PC-3 (cell line): ENCODE results near the gene MRPL48. TPM values are rescaled to one million over a fixed set of nuclear protein-coding genes. Genes with fewer than 3 reads are reported as not detected.

Experiments
- ATAC-seq: fragments of 200-7000 bp; cut with Tn5 transposase; 2 replicates; pipeline ENCODE4 v1.9.1; 2020; ENCODE audit warnings: mild to moderate bottlenecking, moderate library complexity
- BruUV-seq: library from RNA; stranded (reverse); fragments of 400-500 nt; replicated peaks from 2 replicates; lab custom pipeline; 2021; lab: Mats Ljungman, UMichigan
- CTCF ChIA-PET: fragments of 300-600 bp; sonication (Branson Sonifier 250); formaldehyde crosslinking; loops from one replicate; lab custom pipeline; 2022; ENCODE audit warnings: antibody characterized with exemption; lab: Charles Lee
- POLR2A ChIA-PET: fragments of 300-600 bp; sonication (Branson Sonifier 250); formaldehyde crosslinking; loops from one replicate; lab custom pipeline; 2022; ENCODE audit warnings: antibody characterized with exemption; ENCODE audit not compliant: unreplicated experiment; lab: Charles Lee
- DNase-seq: peaks from one replicate; pipeline ENCODE4 v3.0.0-alpha.2; 2015
- H2AFZ ChIP-seq: fragments of 300-600 bp; sonication (generic); 2 replicates; pipeline ENCODE4 v1.6.0; 2016; ENCODE audit warnings: antibody characterized with exemption, low read length
- H3F3A ChIP-seq: fragments of 300-600 bp; sonication (generic); one replicate; pipeline ENCODE4 v1.6.0; 2017; ENCODE audit warnings: antibody characterized with exemption, low read length, control low read depth, mild to moderate bottlenecking; ENCODE audit not compliant: unreplicated experiment
- H3K27ac ChIP-seq: fragments of 300-600 bp; sonication (generic); 2 replicates; pipeline ENCODE4 v1.5.1; 2016; ENCODE audit warnings: mild to moderate bottlenecking, low read length
- H3K27me3 ChIP-seq: fragments of 300-600 bp; sonication (generic); 2 replicates; pipeline ENCODE4 v1.6.1; 2016; ENCODE audit warnings: low read length, mixed read lengths
- H3K36me3 ChIP-seq: fragments of 300-600 bp; sonication (generic); 2 replicates; pipeline ENCODE4 v1.6.1; 2016; ENCODE audit warnings: low read depth, mixed run types, low read length, mixed read lengths
- H3K4me1 ChIP-seq: fragments of 300-600 bp; sonication (generic); 2 replicates; pipeline ENCODE4 v1.5.1; 2016; ENCODE audit warnings: low read length; ENCODE audit not compliant: insufficient read depth
- H3K4me2 ChIP-seq: fragments of 300-600 bp; sonication (generic); 2 replicates; pipeline ENCODE4 v1.6.0; 2016; ENCODE audit warnings: low read length
- H3K4me3 ChIP-seq: fragments of 300-600 bp; sonication (generic); 2 replicates; pipeline ENCODE4 v1.5.1; 2016; ENCODE audit warnings: mild to moderate bottlenecking, low read length, mixed read lengths
- H3K79me2 ChIP-seq: fragments of 300-600 bp; sonication (generic); 2 replicates; pipeline ENCODE4 v1.6.1; 2017; ENCODE audit warnings: low read length, mixed read lengths
- H3K9ac ChIP-seq: fragments of 300-600 bp; sonication (generic); 2 replicates; pipeline ENCODE4 v1.6.0; 2016; ENCODE audit warnings: mild to moderate bottlenecking, low read length
- H3K9me2 ChIP-seq: fragments of 300-600 bp; sonication (generic); replicated peaks from 2 replicates; pipeline ENCODE4 v1.6.1; 2016; ENCODE audit warnings: mixed run types, low read length, mixed read lengths
- H3K9me3 ChIP-seq: fragments of 300-600 bp; sonication (generic); 2 replicates; pipeline ENCODE4 v1.6.1; 2016; ENCODE audit warnings: low read length, mixed read lengths
- H4K20me1 ChIP-seq: fragments of 300-600 bp; sonication (generic); 2 replicates; pipeline ENCODE4 v1.6.1; 2016; ENCODE audit warnings: low read length, mixed read lengths
- EZH2 ChIP-seq: fragments of 300-600 bp; sonication (generic); IDR thresholded peaks from one replicate; pipeline ENCODE4 v1.6.1; 2017; ENCODE audit warnings: antibody characterized with exemption, mild to moderate bottlenecking, low read length; ENCODE audit not compliant: unreplicated experiment
- EZH2phosphoT487 ChIP-seq: fragments of 300-600 bp; sonication (generic); IDR thresholded peaks from 2 replicates; pipeline ENCODE4 v1.6.1; 2018; ENCODE audit warnings: mild to moderate bottlenecking, antibody characterized with exemption, low read length, borderline replicate concordance
- intact Hi-C: fragments of 100-400 bp; cut with micrococcal nuclease; formaldehyde crosslinking; loops from 2 replicates; pipeline ENCODE4 v1.9.0; 2023
- total RNA-seq: library from RNA; depleted of rRNA; stranded (reverse); fragments of >200 nt; gene quantifications from 2 replicates; pipeline ENCODE4 v1.2.3, GENCODE V29; 2014
- TF ChIP-seq, protein P1 (sequence below): fragments of 300-600 bp; sonication (generic); conservative IDR thresholded peaks from 2 replicates; pipeline ENCODE4 v1.5.1; 2017; ENCODE audit warnings: antibody characterized with exemption, low read depth, mild to moderate bottlenecking, low read length

MRPL48 gene
- total RNA-seq, 1 experiment from 2014 or later: 80.8 TPM

GRCh38 chr11:73888244-73888643, 100.6 kb downstream of the MRPL48 start:
- no peak for DNase-seq
- Histone ChIP-seq H3K4me2 (no peak overlapping the region), H3F3A (no peaks in the 10 kb centered on the region), H3K27ac (no peak overlapping the region), H3K4me1 (peaks cover 15% of the 10 kb centered on the region), H3K9me2 (no peaks in the 10 kb centered on the region), H3K27me3 (no peaks in the 10 kb centered on the region), H2AFZ (no peak overlapping the region), H3K79me2 (no peaks in the 10 kb centered on the region), H3K9ac (no peak overlapping the region), H3K36me3 (peaks cover 4% of the 10 kb centered on the region; the same call in 1 of the 2 replicates), H3K4me3 (no peak overlapping the region), H3K9me3 (no peaks in the 10 kb centered on the region), H4K20me1 (no peaks in the 10 kb centered on the region)
- ChIA-PET POLR2A (interaction anchor here (0.7 kb wide), 1 partner anchor 295 kb away, joined by 5 read pairs; no protein-coding TSS in a partner anchor), CTCF (no interaction called here)
- ATAC-seq: no peak
- intact Hi-C loops: no loop called here
- no peak for TF ChIP-seq EZH2phosphoT487
- TF ChIP-seq, protein P1, sequence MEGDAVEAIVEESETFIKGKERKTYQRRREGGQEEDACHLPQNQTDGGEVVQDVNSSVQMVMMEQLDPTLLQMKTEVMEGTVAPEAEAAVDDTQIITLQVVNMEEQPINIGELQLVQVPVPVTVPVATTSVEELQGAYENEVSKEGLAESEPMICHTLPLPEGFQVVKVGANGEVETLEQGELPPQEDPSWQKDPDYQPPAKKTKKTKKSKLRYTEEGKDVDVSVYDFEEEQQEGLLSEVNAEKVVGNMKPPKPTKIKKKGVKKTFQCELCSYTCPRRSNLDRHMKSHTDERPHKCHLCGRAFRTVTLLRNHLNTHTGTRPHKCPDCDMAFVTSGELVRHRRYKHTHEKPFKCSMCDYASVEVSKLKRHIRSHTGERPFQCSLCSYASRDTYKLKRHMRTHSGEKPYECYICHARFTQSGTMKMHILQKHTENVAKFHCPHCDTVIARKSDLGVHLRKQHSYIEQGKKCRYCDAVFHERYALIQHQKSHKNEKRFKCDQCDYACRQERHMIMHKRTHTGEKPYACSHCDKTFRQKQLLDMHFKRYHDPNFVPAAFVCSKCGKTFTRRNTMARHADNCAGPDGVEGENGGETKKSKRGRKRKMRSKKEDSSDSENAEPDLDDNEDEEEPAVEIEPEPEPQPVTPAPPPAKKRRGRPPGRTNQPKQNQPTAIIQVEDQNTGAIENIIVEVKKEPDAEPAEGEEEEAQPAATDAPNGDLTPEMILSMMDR: no peak
- TF ChIP-seq EZH2: no peak
- no TSS peak for BruUV-seq

DNA sequence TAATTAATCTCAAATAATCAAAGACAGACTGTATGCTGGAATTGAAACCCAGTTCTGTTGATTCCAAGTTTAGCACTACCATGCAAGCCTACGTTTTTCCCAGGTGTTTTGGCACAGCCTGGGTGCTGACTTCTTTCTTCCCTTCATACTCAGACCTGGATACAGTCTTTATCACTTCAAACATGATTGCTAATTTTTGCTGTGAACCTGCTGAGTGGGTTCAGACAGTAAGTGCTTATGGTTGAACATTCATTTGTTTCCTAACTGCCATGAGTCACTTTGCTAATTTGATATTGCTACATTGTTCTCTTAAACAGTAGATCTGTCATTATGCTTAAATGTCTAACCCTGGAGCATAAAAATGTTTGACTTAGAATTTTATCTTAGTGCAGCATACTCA, 101.3 kb downstream of the MRPL48 start:
- Histone ChIP-seq H3K4me2 (peak overlapping the region; percentile 24), H3K9ac (no peak overlapping the region), H3K4me3 (no peak overlapping the region), H2AFZ (no peak overlapping the region), H3K27ac (no peak overlapping the region), H3K9me2 (no peaks in the 10 kb centered on the region), H3K36me3 (peaks cover 4% of the 10 kb centered on the region; the same call in 1 of the 2 replicates), H3K27me3 (no peaks in the 10 kb centered on the region), H3K79me2 (no peaks in the 10 kb centered on the region), H3K9me3 (no peaks in the 10 kb centered on the region), H4K20me1 (no peaks in the 10 kb centered on the region), H3F3A (no peaks in the 10 kb centered on the region), H3K4me1 (peaks cover 17% of the 10 kb centered on the region)
- DNase-seq: peak; percentile 79
- ATAC-seq: peak; percentile 93
- CTCF ChIA-PET: no interaction called here
- no TSS peak for BruUV-seq
- POLR2A ChIA-PET: interaction anchor here (0.7 kb wide), 1 partner anchor 295 kb away, joined by 5 read pairs; no protein-coding TSS in a partner anchor
- no peak for TF ChIP-seq EZH2phosphoT487
- TF ChIP-seq, protein P1: no peak
- TF ChIP-seq EZH2: no peak
- intact Hi-C loops: no loop called here

DNA sequence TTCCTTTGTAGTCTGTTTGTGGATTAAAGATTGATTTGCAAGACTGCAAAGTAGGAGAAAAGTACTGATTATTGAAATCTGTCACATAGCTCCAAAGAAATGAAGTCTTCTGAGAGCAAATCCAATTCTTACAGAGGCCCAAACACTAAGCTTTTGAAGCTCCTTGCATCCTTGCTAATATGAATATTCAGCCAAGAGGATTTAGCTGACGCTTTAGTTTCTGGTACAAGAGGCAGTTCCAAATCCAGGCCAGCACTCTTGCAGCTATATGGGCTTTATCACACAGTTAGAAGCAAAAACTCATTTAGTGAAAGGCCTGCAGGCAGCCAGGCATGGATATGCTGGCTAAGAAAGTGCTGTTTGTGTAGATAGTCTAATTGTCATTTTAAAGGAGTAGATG, 101.9 kb downstream of the MRPL48 start:
- H2AFZ ChIP-seq: no peak overlapping the region
- peaks cover 4% of the 10 kb centered on the region; the same call in 1 of the 2 replicates for H3K36me3 ChIP-seq
- H3K9ac ChIP-seq: no peak overlapping the region
- POLR2A ChIA-PET: no interaction called here
- DNase-seq (no peak), ATAC-seq (no peak)
- CTCF ChIA-PET: no interaction called here
- no peaks in the 10 kb centered on the region for H3K9me2 ChIP-seq
- TF ChIP-seq EZH2 (no peak), EZH2phosphoT487 (no peak)
- TF ChIP-seq, protein P1: no peak
- H3K4me1 ChIP-seq: peaks cover 19% of the 10 kb centered on the region
- intact Hi-C loops: no loop called here
- no TSS peak for BruUV-seq
- no peaks in the 10 kb centered on the region for H3K79me2 ChIP-seq
- no peaks in the 10 kb centered on the region for H3F3A ChIP-seq
- no peaks in the 10 kb centered on the region for H4K20me1 ChIP-seq
- H3K4me2 ChIP-seq: 0 out of 2 replicates have a peak overlapping the region, but pooled peaks have one; percentile 14
- H3K4me3 ChIP-seq: no peak overlapping the region
- H3K27me3 ChIP-seq: no peaks in the 10 kb centered on the region
- no peak overlapping the region for H3K27ac ChIP-seq
- H3K9me3 ChIP-seq: no peaks in the 10 kb centered on the region
